MV-4-11 (cell line): ENCODE data around the gene TRIM43.
"Not testable (repeated sequence)": the region's sequence is repeated elsewhere in the genome, so short reads cannot be mapped to it uniquely, and the experiment has no call there.

Experiments used
- DNase-seq: peaks from one replicate; lab custom pipeline; 2025; lab: John Stamatoyannopoulos, UW

Gene TRIM43

DNA sequence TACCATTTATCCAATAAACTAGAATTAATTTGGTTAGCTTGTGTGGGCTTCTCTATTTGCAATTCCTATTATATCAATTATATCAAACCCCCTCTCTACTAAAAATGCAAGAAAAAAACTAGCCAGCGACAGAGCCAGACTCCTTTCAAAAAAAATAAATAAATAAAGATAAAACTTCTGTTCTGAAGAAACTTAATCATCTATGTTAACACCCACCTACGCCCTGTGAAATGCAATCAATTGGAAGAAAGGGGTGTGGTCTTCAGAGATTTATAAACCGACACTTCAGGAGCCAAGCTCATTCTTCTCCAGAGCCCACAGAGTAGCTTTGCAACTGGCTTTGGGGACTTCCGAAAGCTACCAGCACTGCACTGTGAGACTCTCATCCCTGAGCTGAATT is at the start of gene TRIM43:
TSS of gene TRIM43 (plus strand) at position 301 of the 400 bp plus-strand sequence. CDS start 2,023 bp downstream, outside the sequence.
- not testable (repeated sequence) for DNase-seq

DNA sequence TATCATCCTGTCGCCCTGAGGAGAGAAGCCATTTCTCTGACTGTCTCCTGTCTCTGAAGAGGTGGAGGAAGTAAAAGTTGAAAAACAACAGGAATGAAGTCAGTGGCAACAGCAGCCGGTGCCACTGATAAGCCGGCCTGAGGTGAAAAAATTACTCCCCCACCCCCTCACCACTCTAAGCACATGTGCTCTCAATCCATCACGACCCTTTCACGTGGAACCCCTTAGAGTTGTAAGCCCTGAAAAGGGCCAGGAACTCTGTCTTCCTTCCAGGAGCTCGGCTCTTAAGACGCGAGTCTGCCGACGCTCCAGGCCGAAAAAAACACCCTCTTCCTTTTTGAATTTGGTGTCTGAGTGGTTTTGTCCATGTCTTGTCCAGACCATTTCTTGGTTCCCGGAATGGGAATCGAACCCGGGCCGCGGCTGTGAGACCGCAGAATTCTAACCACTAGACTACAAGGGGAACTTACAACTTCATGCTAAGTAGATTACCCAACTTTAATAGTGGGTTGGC is 40.7 kb upstream of the TRIM43 start:
- DNase-seq = no peak

DNA sequence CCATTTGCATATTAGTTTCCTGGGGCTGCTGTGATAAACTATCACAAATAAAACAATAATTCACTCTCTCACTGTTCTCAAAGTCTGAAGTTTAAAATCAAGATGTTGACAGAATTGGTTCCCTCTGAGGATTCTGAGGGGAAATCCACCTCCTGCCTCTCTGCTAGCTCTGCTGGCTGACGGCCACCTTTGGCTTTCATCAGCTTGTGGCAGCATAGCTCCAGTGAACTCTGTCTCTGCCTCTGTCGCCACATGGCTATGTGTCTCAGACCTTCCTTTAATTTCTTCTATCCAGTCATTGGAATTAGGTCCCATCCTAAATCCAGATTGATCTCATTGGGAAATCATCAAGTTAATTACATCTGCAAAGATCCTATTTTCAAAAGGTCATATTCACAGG is 38.9 kb upstream of the TRIM43 start:
- no peak for DNase-seq

DNA sequence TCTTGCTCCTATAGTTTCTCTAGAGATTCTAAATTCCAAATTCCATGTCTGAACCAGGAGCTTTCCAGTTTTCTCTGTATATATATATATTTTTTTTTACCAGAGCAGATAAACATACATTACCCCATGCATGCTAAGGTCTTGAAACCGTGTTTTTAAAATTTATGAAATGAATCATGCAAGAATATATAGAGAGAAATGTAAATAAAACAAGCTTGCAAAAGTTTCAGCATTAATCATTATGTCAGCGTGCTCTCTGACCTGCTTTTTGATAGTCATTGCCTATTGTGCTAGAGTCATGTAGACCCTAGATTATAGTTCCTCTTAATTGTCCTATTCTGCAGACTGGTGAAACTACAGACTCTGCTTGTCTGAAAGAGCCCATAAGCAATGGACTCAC is 22.6 kb upstream of the TRIM43 start:
- no peak for DNase-seq

DNA sequence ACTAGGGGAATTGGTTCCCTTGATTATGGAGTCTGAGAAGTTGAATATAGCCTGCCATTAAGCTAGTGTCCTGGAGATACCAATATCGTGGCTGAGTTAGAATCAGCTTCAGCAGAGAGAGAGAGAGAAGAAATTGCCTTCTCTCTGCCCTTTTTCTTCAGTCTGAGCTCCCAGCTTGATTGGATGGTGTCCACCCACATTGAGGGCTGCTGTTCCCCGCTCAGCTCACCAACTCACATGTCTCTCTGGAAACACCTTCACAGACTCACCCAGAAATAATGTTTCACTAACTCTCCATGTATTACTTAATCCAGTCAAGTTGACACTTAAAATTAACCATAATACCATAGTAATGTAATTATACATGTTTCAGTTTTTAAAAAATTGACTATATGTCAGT is 17.9 kb upstream of the TRIM43 start:
- DNase-seq = no peak

DNA sequence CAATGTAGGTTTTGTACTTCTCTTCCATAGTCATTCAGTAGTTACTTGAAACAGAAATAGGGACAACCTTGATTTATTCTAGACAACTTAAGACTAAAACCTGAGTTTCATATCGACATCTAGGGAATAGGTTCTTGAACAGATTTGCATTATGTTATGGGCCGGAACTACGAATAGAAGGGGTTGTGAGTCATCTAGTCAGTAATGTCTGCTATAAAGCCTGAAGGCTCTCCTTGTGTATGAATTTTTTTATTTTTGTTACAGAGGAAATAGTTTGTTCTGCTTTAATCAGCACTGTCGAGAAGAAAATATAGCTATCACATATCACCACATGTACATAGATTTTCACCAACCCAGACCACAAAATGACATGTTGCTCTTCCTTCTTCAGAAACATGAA is 17.3 kb upstream of the TRIM43 start:
- DNase-seq = no peak

DNA sequence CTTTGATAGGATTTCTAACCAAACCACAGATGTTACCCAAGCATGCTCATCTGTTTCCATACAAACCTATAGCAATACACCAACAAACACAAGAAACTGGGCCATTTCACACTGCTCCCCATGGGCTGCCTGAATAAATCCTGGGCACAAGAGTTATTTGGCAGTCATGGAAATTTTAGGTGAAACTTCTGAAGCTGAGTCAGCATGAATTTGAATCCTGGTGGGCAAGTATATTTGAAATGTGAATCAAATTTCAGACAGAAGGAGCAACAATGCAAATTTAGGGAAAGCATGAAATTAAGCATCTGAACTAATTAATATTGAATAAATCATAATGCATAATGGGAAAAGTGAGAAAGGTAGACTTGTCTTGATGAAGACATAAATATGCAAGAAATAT is 15.9 kb upstream of the TRIM43 start:
- no peak for DNase-seq

DNA sequence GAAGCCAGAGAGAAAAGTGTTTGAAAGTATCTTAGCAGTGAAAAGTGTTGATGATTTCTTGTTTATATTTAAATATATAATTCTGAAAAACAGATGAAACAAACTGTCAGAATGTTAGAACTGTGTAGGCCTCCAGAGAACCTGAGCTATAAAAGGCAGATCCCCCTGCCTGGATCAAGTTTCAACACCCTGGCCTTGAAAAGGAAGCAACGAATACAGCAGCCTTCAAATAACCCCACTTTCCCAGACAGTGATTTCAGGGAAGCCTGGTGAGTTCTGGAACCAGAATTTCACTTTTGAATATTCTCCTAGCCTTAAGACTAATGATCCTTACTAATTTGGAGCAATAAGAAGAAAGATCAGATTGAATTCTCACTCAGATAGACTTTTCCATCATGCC is 13.3 kb upstream of the TRIM43 start:
- no peak for DNase-seq

DNA sequence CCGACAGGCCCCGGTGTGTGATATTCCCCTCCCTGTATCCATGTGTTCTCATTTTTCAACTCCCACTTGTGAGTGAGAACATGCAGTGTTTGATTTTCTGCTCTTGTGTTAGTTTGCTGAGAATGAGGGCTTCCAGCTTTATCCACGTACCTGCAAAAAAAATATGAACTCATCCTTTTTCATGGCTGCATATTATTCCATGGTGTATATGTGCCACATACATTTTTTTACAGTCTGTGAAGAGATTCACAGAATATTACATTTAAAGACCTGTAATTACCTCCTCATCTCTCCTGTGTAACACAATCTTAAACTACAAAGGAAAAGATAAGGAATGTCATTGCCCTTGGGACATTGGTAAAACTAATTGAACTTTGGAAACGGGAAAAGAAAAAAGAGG is 8.3 kb upstream of the TRIM43 start:
- DNase-seq = not testable (repeated sequence)

DNA sequence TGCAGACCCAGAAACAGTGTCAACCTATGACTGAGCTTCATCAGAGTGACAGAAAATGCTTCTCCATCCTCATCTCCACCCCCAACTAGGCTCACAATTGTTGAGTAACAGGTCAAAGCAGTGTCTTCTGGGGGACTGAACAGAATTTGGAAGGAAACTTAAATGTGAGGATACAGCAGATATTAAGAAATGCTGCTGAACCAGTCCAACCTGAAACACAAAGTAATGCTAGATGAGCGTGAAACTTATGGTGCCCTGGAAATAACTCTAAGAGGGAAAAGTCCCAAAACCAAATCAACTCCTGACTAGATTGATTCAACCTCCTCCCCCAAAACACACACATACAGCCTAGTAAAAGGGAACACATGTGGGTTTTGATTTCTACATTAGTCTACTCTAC is 7.5 kb upstream of the TRIM43 start:
- not testable (repeated sequence) for DNase-seq

DNA sequence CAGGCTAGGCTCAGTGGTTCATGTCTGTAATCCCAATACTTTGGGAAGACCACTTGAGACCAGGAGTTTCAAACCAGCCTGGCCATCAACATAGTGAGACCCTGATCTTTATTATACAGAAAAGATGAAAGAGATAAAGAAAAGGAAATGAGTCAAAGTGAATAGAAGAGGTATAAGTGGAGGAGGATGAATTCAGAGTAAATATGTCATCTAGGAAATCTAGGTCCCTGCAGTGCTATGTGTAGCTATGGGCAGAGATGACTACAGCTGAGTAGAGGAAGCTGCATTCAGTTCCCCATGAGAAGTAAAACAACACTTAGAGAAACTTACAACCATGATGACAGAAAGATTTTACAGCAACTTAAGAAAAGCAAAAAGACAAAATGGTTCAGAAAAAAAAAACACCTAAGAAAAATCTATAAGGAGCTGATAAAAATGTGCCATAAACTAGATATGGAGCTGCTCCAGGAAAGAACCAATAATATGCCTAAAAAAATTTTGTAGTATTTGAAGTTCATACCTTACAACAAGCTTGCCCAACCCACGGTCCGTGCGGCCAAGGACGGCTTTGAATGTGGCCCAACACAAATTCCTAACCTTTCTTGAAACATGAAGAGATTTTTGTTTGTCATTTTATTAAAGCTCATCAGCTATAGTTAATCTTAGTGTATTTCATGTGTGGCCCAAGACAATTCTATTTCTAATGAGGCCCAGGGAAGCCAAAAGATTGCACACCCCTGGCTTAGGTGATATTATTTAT is 1.8 kb upstream of the TRIM43 start:
- not testable (repeated sequence) for DNase-seq

DNA sequence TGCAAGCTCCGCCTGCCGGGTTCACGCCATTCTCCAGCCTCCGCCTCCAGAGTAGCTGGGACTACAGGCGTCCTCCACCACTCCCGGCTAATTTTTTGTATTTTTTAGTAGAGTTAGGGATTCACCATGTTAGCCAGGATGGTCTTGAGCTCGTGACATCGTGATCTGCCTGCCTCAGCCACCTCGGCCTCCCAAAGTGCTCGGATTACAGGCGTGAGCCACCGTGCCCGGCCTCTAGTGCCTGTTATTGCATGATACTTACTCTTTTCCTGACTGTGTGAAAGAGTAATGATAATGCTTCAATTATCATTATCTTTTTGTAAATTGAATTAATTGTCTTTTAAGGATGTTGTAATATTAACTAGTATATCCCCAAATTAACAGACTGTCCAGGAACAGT is 1.2 kb downstream of the TRIM43 start:
- DNase-seq = not testable (repeated sequence)

DNA sequence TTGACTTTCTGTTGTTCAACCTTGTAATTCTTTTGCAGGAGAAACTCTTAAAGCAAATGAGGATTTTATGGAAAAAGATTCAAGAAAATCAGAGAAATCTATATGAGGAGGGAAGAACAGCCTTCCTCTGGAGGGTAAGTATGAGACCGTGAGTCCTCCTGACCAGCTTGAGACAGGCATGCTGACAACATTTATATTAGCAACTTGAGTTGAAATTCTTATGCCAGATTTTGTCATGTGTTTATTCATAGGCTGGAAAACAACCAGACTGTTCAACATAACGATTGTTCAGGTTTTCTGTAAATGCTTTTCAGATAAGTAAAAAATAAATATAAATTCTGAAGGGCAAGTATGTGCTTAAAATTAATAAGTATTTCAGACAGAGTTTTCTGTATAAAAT is 3.2 kb downstream of the TRIM43 start:
- not testable (repeated sequence) for DNase-seq

DNA sequence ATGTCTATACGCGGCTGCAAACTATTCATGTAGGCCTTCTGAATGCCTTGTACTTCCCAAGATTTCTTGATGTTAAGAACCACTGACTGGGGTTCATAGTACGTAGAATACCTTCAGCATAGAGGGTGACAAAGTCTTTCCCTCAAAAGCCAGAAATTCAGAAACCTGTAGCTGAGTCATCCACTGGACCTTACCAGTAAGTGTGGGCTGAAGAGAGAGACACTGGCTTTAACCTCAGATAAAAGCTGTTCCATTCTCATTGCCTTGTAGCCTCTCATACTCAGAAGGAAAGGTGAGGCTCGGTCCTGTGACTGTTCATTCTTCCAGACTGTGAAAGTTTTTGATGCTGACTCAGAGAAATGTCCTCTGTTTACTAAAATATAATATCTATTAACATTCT is 9.5 kb downstream of the TRIM43 start:
- DNase-seq = not testable (repeated sequence)

DNA sequence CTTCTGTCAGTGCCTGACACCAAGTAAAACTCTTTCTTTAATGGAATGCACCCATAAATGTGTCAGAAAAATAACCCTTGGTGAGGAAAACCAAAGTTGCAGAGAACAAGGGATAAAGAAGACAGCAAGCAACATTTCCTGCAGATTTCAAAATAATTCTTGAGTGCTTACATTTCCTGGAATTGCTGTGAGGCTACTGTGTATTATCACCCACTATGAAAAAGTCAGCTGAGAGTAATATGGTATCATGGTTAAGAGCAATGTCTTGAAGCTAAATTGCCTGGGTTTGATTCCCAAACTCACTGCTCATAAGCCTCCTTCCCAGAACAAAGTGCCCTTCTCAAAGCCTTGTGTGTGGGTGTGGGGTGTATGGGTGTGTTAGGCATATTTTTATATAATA is 10.3 kb downstream of the TRIM43 start:
- DNase-seq = not testable (repeated sequence)

DNA sequence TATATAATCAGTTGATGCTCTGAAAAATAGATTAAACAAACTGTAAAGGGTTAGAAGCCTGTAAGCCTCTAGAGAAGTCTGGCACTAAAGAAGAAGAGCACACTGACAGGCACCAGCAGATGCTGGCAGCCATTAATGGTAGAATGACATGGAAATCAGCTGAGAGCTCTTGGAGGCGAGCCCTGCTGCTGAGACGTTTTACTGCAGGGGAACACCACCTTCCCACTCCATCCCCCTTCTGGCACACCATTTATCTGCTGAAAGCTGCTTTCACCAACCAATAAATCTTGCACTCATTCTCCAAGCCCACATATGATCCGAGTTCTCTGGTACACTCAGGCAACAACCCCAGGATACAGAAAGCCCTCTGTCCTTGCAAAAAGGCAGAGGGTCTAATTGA is 16.6 kb downstream of the TRIM43 start:
- DNase-seq = not testable (repeated sequence)

DNA sequence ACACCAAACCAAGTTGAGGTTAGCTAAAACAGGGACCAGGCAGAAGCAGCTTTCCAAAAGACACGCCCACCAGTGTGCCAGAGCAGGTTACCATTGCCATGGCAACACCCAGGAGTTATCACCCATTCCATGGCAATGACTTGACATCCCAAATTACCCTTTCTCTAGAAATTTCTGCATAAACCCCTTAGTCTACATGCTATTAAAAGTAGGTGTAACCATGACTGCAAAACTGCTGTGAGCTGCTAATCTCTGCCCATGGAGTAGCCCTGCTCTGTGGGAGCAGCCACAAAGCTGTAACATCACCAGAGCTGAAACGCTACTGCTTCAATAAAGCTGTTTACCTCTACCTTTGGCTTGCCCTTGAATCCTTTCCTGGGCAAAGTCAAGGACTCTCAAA is 18.0 kb downstream of the TRIM43 start:
- not testable (repeated sequence) for DNase-seq

DNA sequence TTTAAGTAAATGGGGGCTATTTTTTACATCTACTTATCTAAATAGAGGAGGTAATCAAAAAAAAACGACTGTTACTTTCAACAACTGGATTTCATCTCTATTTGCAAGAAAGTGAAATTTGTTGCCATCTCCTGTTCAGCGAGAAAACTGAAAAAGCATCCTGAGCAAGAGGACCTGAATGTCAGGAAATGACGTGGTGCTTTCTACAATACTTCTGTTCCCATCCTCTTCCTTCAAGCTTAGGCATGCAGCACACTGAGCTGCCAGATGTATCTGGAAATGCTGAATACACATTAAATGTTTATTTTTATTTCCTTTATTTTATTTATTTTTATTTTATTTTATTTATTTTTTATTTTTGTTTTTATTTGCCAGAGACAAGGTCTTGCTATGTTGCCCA is 21.2 kb downstream of the TRIM43 start:
- not testable (repeated sequence) for DNase-seq

DNA sequence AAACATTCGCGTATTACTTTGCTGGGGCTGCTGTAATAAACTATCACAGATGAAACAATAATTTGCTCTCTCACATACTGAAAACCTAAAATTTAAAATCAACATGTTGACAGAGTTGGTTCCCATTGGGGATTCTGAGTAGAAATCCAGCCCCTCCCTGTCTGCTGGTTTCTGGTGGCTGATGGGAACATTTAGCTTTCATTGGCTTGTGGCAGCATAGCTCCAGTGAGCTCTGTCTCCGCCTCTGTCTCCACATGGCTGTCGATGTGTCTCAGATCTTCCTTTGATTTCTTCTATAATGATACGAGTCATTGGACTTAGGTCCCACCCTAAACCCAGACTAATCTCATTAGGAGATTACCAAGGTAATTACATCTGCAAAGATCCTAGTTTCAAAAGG is 30.9 kb downstream of the TRIM43 start:
- not testable (repeated sequence) for DNase-seq

DNA sequence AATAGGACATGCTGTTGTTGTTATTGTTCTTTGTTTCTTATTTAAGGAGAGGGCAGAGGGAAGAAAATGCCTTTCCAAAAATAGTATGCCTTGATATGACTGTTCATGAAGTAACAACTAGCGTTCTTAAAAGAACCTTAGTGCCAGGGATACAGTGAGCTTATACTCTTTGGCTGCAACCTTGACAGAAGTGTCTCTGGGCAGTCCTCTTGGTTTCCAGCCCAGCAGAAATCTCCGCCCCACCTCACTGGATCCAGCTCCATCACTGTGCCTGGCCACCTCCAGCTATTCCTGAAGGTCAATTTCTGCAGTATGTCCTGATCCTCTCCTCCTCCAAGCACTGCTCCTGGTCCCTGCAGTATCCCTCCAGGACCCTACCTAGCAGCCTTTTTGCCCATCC is 39.2 kb downstream of the TRIM43 start:
- not testable (repeated sequence) for DNase-seq

DNA sequence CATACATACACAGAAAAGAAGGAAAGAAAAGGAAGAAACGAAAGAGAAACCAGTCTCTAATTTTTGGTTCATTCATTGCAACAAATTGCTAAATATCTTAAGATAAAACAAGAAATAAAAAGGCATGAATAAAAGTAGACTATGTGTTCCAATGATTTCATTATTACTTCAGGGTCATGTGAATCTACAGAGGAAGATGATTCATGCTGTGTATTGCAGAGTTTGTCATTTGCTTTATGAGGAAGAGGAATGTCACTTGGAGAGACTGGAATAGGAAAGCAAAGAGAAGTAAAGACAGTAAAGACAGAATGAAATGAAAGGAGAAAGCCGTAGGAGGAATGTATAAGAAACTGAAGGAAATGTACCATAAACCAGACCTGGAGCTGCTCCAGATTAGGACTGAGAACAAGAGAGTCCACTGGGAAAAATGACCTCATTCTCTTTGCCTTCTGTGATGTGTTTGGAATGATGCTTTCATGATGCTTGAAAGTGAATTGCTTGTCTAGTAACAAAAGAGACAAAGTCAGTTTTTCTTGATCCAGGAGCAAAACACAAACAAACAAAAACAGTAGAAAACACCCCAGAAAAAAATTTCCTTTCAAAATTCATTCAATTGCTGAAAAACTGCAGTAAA is 41.9 kb downstream of the TRIM43 start:
- DNase-seq = not testable (repeated sequence)

DNA sequence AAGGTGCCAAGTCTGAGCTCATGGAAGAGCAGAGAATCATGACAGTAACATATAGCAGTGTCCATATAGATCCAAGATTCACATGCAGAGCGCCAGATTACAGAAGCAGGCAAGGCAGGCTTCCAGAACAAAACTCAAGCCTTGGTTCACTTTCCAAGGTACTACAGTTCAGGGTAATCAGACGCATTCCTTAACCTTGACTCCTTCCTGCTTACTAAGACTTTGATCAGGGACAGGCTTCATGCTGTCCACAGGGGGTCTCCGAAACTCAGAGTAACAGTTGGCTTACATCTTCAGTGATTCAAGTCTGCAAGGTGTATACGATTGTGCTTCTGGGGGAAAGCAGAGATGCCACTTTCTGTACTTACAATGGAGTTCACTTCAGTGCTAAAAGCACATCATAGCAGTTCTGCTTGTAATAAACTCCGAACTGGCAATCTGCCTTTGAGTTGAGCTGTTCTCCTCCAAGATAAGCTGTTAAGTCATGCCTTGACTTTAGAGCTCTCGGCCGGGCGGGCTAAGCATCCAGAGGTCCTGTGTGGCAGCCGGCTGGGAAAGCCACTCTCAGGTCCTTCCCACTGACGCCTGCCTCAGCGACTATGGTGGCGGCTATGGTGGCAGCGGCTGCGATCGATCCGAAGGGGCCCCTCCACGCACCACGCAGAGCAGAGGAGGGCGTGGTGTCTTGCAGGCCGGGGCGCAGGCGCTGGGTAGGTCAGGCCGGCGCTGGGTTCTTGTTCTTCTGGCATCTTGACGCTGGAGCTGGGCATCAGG is 48.9 kb downstream of the TRIM43 start:
- not testable (repeated sequence) for DNase-seq

DNA sequence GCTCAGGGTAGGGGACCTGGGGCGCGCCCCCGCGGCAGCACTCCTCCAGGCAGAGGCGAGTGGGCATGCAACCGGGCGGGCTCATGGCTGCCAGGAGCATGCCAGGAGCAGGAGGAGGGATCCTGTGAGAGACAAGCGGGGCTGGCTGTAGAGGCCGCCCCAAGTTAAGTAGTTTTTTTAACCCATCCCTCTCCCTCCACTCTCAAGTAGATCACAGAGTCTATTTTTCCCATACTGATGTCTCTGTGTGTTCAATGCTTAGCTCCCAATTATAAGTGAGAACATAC is 49.4 kb downstream of the TRIM43 start:
- not testable (repeated sequence) for DNase-seq
